HG03196 (cell line): ENCODE measurements around the gene PPCS.

Experiments
- ATAC-seq: cut with Tn5 transposase; IDR thresholded peaks from one replicate; pipeline ENCODE4 v1.9.1; 2021; ENCODE audit not compliant: unreplicated experiment

The PPCS gene

GRCh38 chr1:42456010-42456753 lies at the start of gene PPCS, which contains the start of gene ZMYND12:
TSS of gene PPCS (plus strand) at chr1:42456543. CDS start at chr1:42456566, 23 bp downstream.
TSS of gene ZMYND12 (minus strand) at chr1:42456022. CDS start at chr1:42455997, 25 bp downstream.
- ATAC-seq: peak; percentile 84

GRCh38 chr1:42414551-42415496 lies 41.5 kb upstream of the PPCS start:
- no peak for ATAC-seq

DNA sequence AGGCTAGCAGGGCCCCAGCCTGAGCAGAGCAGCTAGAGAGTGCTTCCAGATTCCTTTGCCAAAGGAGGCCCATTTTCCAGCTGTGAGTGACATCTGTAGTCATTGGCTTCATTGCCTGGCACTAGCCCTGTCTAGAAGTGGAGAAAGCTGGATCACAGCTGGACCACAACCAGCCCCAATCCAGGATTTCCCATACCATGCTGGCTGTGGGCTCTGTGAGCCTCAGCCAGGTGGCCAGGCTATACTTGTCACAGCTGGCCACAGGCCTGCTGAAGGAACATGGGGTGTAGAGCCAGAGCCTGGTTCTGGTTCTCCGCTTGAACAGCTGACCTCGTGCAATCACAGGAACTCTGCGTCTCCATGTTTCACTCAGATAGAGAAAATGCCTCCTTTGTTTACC lies 39.2 kb upstream of the PPCS start:
- ATAC-seq: no peak

DNA sequence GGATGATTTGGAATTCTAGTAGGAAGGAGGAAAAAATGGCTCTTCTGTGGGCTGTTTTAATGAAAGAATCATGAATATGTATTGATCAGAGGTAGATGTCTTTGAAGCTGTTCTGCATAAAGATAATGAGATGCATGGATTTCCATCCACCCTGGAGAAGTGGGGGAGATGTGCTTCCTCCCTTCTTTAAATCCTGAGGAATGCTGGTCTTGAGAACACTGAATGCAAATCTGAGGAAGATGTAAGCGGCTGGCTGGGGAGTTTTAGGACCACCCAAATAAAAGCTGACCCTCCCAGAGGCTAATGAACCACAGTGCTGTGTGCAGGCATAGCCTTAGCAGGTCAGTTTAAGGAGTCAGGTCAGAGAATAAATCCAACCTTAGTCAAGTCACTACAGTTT lies 37.8 kb upstream of the PPCS start:
- no peak for ATAC-seq

DNA sequence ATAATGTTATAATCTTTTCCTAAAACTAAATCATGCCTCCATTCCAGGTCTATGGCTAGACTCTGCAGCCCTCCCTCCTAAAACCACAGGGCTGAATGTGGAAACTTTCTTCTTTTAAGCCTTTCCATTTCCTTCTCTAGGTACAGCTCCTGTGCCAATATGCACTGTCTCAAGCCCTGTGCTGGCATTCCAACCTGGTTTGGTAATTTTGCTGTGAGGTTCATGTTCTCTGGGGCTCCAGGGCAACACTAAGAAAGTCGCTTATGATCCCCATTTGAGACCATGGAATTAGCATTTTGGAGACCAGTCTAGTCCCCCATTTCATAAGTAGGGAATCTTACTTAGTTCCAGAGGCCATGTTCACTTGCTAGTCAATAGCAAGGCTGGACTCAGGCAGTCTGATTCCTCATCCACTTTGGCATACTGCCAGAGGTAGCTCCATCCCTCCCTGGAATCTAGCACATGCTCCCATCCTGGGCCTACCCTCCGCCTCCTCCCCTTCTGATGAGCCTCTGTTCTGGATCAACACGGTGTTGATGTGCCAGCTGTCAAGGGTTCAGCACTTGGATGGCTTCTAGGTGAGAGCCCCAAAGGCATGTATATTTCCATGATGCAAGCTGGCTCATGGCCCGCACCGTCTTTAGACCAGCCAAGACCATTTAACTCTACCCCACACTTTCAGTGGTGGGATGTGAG lies 37.1 kb upstream of the PPCS start:
- ATAC-seq: no peak

GRCh38 chr1:42420121-42420520 lies 36.2 kb upstream of the PPCS start:
- no peak for ATAC-seq

DNA sequence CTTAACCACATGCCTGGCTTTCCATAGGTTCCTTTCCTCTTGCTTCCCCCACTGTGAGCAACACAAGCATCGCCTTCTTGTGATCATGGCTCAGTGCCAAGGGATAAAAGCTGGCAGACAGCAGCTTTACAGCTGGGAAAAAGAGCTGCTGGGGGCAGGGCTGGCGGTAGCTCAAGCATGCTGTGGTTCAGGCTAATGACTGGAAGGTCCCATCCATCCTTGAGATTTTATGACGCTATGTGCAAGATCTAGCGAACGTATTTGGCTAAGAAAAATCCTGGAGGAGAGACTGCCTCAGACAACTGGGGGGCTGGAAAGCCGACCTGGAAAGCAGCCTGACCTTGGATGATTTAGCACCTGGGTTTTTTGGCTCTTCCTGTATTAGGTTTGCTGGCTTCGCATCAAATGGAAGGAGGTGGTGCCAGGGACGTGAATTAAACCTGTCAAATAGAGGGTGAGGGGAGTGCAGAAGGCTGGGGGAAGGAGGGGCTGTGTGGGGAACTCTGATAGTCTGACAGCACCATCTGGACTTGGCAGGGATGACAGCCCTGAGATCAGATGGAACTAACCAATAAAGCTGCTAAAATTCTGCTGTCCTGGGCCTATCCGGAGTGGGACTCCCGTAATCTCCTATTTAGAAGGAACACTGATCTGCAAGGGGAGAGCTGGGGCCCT lies 35.3 kb upstream of the PPCS start:
- no peak for ATAC-seq

GRCh38 chr1:42422737-42423136 lies 33.6 kb upstream of the PPCS start:
- ATAC-seq: no peak

GRCh38 chr1:42423681-42424080 lies 32.7 kb upstream of the PPCS start:
- ATAC-seq: no peak

- ATAC-seq: no peak
Observed at GRCh38 chr1:42424201-42424600, 32.1 kb upstream of the PPCS start.

DNA sequence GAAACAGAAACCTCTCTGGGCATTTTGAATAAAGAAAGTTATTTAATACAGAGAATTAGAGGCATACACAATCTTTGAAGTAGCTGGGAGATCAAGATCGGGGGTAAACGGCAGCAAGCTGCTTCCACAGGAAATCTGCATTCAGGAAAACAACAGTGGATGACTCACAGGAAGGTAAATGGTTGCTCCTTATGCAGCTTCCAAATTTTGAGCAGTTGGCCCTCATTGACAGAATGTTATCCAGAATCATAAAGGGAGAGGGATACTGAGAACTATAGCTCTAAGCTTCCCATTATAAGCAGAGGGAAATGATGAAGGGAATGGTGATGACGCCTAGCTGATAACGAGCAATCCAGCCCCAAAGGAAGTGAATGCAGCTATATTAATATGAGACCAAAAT lies 29.1 kb upstream of the PPCS start:
- no peak for ATAC-seq

DNA sequence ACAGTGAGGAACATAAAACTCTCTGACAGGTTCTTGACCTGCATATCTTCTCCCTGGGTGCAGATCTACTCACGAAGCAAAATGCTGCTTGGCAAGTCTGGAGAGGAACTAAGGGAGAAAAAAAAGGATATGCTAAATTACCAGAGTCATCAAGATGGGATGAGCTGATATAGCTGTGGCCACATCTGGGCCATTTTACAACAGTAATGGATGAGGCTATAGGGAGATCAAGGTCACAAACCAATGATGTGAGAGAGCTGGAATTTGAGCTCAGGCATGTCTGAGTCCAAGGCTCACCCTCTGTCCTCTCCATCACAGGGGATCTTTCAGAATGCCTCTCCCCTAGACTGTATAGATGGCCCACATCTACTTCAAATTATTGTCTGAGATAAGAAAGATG lies 26.7 kb upstream of the PPCS start:
- ATAC-seq: no peak

DNA sequence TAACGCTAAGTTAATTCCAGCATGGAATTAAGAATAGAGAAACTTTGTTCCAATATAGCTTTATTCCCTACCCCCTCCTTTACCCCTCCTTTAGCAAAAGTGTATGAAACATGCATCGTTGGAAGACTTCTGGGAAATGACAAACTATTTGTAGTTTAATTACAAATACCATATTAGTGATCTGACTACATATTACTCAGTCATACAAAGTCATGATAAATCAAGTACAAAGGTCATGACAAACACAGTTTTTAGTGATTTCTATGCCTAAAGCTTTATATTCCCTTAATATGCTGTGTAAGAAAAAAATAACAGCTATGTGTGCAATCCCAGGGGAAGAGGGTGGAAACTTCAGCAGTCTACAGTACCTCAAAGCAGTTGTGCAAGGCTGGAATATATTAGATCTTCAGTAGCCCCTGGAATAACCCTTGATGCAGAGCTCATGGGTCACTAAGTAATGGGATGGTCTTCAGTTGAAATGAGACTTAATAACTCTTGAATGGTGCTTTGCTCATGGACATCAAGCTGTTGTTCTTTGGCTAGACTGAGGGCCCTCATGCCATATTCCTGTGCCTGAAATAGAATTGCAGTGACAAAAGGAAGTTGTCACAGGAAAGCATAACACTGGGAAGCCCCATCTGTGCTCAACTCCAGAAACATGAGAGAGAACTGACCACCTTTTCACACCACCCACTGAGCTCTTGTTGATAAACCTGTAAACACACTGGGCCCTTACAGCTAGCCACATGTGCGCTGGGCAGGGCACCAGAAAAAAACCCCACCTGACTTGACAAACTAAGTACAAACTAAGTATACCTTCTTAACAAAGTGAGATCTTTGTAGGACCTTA lies 25.8 kb upstream of the PPCS start:
- ATAC-seq: no peak

DNA sequence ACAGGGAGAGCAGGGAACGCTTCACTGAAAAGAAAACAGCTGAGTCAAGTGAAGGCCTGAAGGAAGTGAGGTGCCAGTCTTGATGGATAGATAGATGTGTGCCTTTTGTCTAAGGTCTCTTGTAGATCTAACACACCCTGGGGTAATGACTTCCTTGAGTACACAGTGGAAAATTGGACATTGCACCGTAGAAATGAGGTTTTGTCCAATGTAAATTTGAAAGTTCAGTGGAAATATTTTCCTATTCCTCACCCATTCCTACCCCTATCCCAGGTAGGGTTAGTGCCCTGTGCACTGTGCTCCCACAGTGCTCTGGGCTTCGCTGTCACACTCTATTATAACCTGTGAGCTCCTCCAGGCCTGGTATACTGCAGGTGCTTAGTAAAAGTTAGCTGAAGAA lies 24.8 kb upstream of the PPCS start:
- ATAC-seq: no peak

DNA sequence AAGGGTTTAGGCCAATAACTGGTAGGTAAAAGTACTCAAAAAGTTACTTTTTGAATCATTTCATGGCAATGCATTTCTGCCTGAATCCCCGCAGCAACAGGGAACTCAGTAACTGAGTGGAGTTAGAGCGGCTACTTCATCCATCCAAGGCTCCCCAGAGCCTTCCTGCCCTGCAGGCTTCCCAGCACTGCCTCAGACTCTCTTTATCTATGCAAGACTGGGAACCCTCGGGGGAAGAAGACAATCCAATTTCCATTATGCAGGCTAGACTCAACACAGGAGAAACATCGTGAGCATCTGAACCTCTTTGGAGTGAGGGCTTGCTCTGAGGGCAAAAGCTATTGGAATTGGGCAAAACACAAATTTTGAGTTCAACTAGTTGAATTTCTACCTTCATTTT lies 23.6 kb upstream of the PPCS start:
- no peak for ATAC-seq

- ATAC-seq: no peak
Observed at GRCh38 chr1:42433369-42433768, 23.0 kb upstream of the PPCS start.

- ATAC-seq: no peak
Observed at GRCh38 chr1:42434340-42434739, 22.0 kb upstream of the PPCS start.

GRCh38 chr1:42439940-42440339 lies 16.4 kb upstream of the PPCS start:
- no peak for ATAC-seq

- ATAC-seq: no peak
Observed at GRCh38 chr1:42442662-42443061, 13.7 kb upstream of the PPCS start.

GRCh38 chr1:42449256-42449655 lies 7.1 kb upstream of the PPCS start:
- no peak for ATAC-seq
